ENCODE results near the gene KAZALD1. TPM values are rescaled to one million over a fixed set of nuclear protein-coding genes. Genes with fewer than 3 reads are reported as not detected.

The KAZALD1 gene
- under 1 TPM; 0.48 to 0.96 TPM for total RNA-seq

GRCh38 chr10:101061624-101062231 is at the start of gene KAZALD1:
KAZALD1 (plus strand) TSS chr10:101061989; CDS start chr10:101062593, 604 bp downstream.

GRCh38 chr10:101031128-101031795 is 30.5 kb upstream of the KAZALD1 start, which contains the start of the genes PDZD7 and SFXN3:
PDZD7 (minus strand) TSS chr10:101031129; CDS start chr10:101030219, 910 bp downstream.
SFXN3 (plus strand) TSS chr10:101031234; CDS start chr10:101034695, 3,461 bp downstream.

Other genes starting within 250 kb of the KAZALD1 start
- gene SLF2, start 149.0 kb upstream of the KAZALD1 start, total RNA-seq, result 10 to 100 TPM; 34.3 to 35.7 TPM
- 1 to 10 TPM; 2.0 to 2.4 TPM for gene SEMA4G, start 92.5 kb upstream of the KAZALD1 start, total RNA-seq
- 10 to 100 TPM; 45.7 to 47.4 TPM for gene MRPL43, start 74.5 kb upstream of the KAZALD1 start, total RNA-seq
- gene TWNK, start 74.4 kb upstream of the KAZALD1 start, total RNA-seq, result 10 to 100 TPM; 11.8 to 12.5 TPM
- 10 to 100 TPM; 23.9 to 24.0 TPM for gene LZTS2, start 62.2 kb upstream of the KAZALD1 start, total RNA-seq
- gene PDZD7, start 30.9 kb upstream of the KAZALD1 start, total RNA-seq, result under 1 TPM; 0.72 to 0.81 TPM
- gene SFXN3, start 30.8 kb upstream of the KAZALD1 start, total RNA-seq, result 10 to 100 TPM; 49.7 to 50.1 TPM
- not detected for gene TLX1, start 69.3 kb downstream of the KAZALD1 start, total RNA-seq
- not detected for gene LBX1, start 167.5 kb downstream of the KAZALD1 start, total RNA-seq

Measured in activated naive CD4-positive, alpha-beta T cell treated with anti-CD3 and anti-CD28 coated beads, Interleukin-2, amount 10 ng/mL, durations not matched to agents 5 hours and 36 hours (primary cell).